ENCODE data around the gene MED19. TPM values are rescaled to one million over a fixed set of nuclear protein-coding genes. Genes with fewer than 3 reads are reported as not detected.

Gene MED19
- total RNA-seq, 1 donor from 2014 or later = 15.9 TPM

DNA sequence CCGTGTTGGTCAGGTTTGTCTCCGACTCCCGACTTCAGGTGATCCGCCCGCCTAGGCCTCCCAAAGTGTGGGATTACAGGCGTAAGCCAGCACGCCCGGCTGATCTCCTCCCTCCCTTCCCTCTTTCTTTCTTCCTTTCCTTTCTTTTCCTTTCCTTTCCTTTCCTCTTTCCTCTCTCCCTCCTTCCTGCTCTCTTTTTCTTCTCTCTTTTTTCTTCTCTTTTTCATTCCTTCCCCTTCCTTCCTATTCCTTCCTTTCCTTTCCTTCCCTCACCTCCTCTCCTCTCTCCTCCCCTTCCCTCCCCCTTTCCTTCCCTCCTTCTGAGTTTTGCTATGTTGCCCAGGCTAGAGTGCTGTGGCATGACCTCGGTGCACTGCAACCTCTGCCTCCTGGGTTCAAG, 48.0 kb downstream of the MED19 start:
- no peak for DNase-seq (ENCODE audit: low read depth)
- TF ChIP-seq, protein P1, sequence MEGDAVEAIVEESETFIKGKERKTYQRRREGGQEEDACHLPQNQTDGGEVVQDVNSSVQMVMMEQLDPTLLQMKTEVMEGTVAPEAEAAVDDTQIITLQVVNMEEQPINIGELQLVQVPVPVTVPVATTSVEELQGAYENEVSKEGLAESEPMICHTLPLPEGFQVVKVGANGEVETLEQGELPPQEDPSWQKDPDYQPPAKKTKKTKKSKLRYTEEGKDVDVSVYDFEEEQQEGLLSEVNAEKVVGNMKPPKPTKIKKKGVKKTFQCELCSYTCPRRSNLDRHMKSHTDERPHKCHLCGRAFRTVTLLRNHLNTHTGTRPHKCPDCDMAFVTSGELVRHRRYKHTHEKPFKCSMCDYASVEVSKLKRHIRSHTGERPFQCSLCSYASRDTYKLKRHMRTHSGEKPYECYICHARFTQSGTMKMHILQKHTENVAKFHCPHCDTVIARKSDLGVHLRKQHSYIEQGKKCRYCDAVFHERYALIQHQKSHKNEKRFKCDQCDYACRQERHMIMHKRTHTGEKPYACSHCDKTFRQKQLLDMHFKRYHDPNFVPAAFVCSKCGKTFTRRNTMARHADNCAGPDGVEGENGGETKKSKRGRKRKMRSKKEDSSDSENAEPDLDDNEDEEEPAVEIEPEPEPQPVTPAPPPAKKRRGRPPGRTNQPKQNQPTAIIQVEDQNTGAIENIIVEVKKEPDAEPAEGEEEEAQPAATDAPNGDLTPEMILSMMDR (conservative IDR thresholded peaks at IDR 0.05; ENCODE audit: low read depth, low read length) = no peak

DNA sequence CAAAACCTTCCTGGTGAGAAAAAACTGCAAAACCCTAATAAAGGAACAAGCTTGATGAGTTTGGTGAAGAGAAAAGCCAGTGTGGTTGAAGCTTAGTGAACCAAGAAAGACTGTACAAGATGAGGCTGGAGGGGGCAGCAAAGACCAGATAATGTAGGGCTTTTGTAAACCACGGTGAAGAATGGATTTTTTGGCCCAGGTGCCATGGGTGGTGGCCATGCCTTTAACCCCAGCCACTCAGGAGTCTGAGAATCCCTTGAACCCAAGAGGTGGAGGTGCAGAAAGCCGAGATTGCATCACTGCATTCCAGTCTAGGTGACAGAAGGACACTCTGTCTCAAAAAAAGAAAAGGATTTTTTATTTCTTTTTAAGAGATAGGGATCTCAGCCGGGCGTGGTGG, 49.1 kb downstream of the MED19 start:
- H3K4me3 ChIP-seq (ENCODE audit: low read depth, low read length) = no peak overlapping the region
- DNase-seq (ENCODE audit: low read depth) = no peak
- TF ChIP-seq, protein P1 (conservative IDR thresholded peaks at IDR 0.05; ENCODE audit: low read depth, low read length) = peak; percentile 52

More for the DNA sequence above, 48.0 kb downstream of the MED19 start:
- no peak overlapping the region for H3K4me3 ChIP-seq (ENCODE audit: low read depth, low read length)

DNA sequence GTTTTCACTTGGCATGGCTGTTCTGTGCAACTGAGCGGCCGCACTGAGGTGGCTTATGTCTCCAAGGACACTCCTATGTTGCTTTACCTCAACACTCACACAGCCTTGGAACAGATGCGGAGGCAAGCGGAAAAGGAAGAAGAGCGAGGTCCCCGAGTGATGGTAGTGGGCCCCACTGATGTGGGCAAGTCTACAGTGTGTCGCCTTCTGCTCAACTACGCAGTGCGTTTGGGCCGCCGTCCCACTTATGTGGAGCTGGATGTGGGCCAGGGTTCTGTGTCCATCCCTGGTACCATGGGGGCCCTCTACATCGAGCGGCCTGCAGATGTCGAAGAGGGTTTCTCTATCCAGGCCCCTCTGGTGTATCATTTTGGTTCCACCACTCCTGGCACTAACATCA, 52.3 kb downstream of the MED19 start:
- no peak overlapping the region for H3K4me3 ChIP-seq (ENCODE audit: low read depth, low read length)
- DNase-seq (ENCODE audit: low read depth) = no peak
- TF ChIP-seq, protein P1 (conservative IDR thresholded peaks at IDR 0.05; ENCODE audit: low read depth, low read length) = no peak

DNA sequence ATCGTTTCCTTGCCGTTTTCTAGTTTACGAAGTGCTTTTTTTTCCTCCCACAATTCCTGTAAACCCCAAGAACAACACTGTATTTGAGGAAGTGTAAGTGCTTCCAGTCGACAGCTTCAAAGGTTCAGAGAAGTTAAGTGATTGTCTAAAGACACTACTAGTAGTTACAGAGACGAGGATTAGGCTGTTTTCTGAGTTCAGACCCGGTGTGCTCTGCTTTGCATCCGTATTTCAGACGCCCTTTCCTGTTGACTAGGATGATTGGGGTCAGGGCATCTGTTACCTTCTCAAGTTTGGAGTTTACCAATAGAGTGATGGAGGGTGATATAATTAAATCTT, 54.0 kb downstream of the MED19 start:
- DNase-seq (ENCODE audit: low read depth) = no peak
- TF ChIP-seq, protein P1 (conservative IDR thresholded peaks at IDR 0.05; ENCODE audit: low read depth, low read length) = no peak
- H3K4me3 ChIP-seq (ENCODE audit: low read depth, low read length) = peak overlapping the region; percentile 83

DNA sequence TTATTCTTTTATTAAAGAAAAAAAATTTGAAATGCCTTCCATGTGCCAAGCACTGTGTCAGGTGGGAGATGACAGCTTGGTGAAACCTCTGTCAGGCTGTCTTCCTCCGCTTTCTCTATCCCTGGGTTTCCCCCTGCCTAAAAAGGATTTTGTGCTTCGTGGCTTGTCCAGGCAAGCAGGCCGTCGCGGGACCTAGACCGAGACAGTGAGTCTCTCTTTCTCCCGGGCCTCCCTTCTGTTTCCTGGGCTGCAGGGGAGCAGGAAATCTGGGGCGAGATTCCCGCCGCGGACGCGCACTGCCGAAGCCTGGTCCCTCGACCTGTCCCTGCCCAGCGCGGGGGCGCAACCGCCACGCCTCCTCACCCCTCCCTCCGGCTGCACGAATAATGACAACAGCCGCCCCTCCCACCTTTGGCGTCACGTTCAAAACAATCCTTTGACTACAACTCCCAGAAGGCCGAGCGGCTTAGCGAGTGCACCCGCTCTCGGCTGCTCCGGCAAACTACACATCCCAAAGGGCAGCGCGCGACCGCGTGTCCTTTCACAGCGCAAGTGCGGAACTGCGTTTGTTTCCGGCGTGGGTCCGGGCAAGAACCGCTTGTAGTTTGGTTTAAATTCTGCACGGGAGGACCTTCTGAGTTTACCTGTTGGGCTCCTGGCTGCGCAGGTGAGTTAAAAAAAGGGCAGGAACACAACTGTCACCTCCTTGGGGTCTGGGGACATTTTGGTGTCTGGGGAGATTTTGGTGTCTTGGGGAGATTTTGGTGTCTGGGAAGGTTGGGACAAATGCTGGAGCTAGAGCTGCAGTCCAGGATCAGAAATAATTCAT, 54.6 kb downstream of the MED19 start, which contains the start of gene CLP1:
TSS of gene CLP1 (plus strand) at position 569 of the 829 bp plus-strand sequence. CDS start 1,715 bp downstream, outside the sequence.
- TF ChIP-seq, protein P1 (conservative IDR thresholded peaks at IDR 0.05; ENCODE audit: low read depth, low read length) = no peak

DNA sequence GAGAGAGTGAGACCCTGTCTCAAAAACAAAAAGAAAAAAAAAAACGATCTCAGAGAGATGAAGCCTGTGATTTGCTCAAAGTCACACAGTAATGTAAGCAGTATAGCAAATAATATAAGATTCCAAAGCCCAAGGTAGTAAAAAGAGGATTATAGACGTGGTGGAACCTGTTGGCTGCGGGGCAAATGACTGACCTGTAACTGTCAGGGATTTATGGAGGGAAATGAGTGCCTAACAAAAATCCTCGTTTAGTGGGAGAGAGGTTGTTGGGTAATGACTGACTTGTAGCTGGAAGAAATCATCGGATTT, 55.2 kb downstream of the MED19 start:
- DNase-seq (ENCODE audit: low read depth) = no peak
- H3K4me3 ChIP-seq (ENCODE audit: low read depth, low read length) = peak overlapping the region; percentile 83
- TF ChIP-seq, protein P1 (conservative IDR thresholded peaks at IDR 0.05; ENCODE audit: low read depth, low read length) = no peak

More for the DNA sequence above, 54.6 kb downstream of the MED19 start, which contains the start of gene CLP1:
- DNase-seq (ENCODE audit: low read depth) = peak; percentile 85
- peak within 1 kb of the TSS; percentile 83 for H3K4me3 ChIP-seq (ENCODE audit: low read depth, low read length)

Other genes with a start within 250 kb of the MED19 start
- gene SLC43A1, start 196.5 kb downstream of the MED19 start, total RNA-seq = 3.6 and 9.0 TPM in 2 replicates
- 43.1 and 89.1 TPM in 2 replicates for gene TIMM10, start 181.5 kb downstream of the MED19 start, total RNA-seq
- gene SMTNL1, start 174.6 kb downstream of the MED19 start, total RNA-seq = not detected in 2 replicates
- 12.2 and 19.4 TPM in 2 replicates for gene UBE2L6, start 144.5 kb downstream of the MED19 start, total RNA-seq
- gene SERPING1, start 114.5 kb downstream of the MED19 start, total RNA-seq = 1.8 and 49.8 TPM in 2 replicates
- gene YPEL4, start 62.3 kb downstream of the MED19 start, total RNA-seq = 0.86 TPM in 1 of 2 replicates, not detected in the other
- 13.1 and 24.0 TPM in 2 replicates for gene CLP1, start 54.5 kb downstream of the MED19 start, total RNA-seq
- 31.4 and 43.5 TPM in 2 replicates for gene ZDHHC5, start 44.1 kb downstream of the MED19 start, total RNA-seq
- 61.8 and 83.7 TPM in 2 replicates for gene TMX2, start 378 bp upstream of the MED19 start, total RNA-seq
- 279 and 298 TPM in 2 replicates for gene SELENOH, start 29.3 kb upstream of the MED19 start, total RNA-seq
- gene BTBD18, start 39.6 kb upstream of the MED19 start, total RNA-seq = not detected in 2 replicates
- 83.6 and 112 TPM in 2 replicates for gene CTNND1, start 49.6 kb upstream of the MED19 start, total RNA-seq